Vagina (tissue), 2 donors: ENCODE results near the gene TUBGCP3.

Source experiments
- POLR2A ChIP-seq, 2 donors: fragments of 450-650 bp; IDR thresholded peaks; one replicate each; pipeline ENCODE4 v1.6.1; 2017; ENCODE audit warnings: antibody characterized with exemption in 2 of 2, mild to moderate bottlenecking in 2 of 2, moderate library complexity in 2 of 2
- POLR2AphosphoS5 ChIP-seq, 2 donors: sonication (generic); formaldehyde crosslinking; IDR thresholded peaks; one replicate each; pipeline ENCODE4 v1.9.0; 2017; ENCODE audit warnings: antibody characterized with exemption in 2 of 2, mild to moderate bottlenecking in 2 of 2, low read depth in 1 of 2; ENCODE audit not compliant: insufficient read depth in 1 of 2
- TF ChIP-seq, protein P1 (sequence below), 3 experiments: fragments of 450-650 bp in 2 of 3; fragments of 200-600 bp in 1 of 3; sonication (generic) in 1 of 3; IDR thresholded peaks; one replicate each; pipeline ENCODE4 v1.5.1; 2017 to 2019; ENCODE audit warnings: antibody characterized with exemption in 3 of 3, mild to moderate bottlenecking in 2 of 3, moderate library complexity in 2 of 3

DNA sequence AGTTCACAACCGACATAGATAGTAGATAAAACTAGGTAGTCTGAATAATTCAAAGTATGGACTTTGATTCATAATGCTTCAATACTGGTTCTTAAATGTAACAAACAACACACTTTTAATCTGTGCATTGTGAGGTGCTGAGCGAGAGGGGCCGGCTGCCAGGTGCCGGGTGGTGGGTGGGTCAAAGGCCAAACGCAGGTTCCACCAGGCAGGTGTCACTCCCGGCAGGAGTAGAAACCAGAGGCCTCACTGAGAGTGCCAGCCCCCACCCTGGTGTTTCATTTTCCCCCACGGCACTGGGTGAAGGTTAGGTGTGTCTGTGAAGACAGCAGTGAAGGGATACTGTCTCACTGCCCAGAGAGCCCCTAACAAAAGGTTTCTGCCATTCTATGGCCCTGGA lies 4.2 kb upstream of the TUBGCP3 start:
- no peak for TF ChIP-seq POLR2A (IDR thresholded peaks at IDR 0.05)
- TF ChIP-seq, protein P1, sequence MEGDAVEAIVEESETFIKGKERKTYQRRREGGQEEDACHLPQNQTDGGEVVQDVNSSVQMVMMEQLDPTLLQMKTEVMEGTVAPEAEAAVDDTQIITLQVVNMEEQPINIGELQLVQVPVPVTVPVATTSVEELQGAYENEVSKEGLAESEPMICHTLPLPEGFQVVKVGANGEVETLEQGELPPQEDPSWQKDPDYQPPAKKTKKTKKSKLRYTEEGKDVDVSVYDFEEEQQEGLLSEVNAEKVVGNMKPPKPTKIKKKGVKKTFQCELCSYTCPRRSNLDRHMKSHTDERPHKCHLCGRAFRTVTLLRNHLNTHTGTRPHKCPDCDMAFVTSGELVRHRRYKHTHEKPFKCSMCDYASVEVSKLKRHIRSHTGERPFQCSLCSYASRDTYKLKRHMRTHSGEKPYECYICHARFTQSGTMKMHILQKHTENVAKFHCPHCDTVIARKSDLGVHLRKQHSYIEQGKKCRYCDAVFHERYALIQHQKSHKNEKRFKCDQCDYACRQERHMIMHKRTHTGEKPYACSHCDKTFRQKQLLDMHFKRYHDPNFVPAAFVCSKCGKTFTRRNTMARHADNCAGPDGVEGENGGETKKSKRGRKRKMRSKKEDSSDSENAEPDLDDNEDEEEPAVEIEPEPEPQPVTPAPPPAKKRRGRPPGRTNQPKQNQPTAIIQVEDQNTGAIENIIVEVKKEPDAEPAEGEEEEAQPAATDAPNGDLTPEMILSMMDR (IDR thresholded peaks at IDR 0.05) = no peak
- no peak for TF ChIP-seq POLR2AphosphoS5 (IDR thresholded peaks at IDR 0.05; ENCODE audit: insufficient read depth in 1 of 2, low read depth in 1 of 2)
